Testis (tissue), 2 donors: ENCODE data around the gene ISG15.

Experiments
- CTCF ChIP-seq, 3 experiments: fragments of 450-650 bp in 2 of 3; fragments of 200-600 bp in 1 of 3; sonication (generic) in 1 of 3; IDR thresholded peaks; one replicate each; pipeline ENCODE4 v1.5.1; 2016 to 2019; ENCODE audit warnings: antibody characterized with exemption in 3 of 3, mild to moderate bottlenecking in 2 of 3, moderate library complexity in 1 of 3
- POLR2A ChIP-seq: fragments of 450-650 bp; IDR thresholded peaks from one replicate; pipeline ENCODE4 v1.6.1; 2017; ENCODE audit warnings: antibody characterized with exemption, mild to moderate bottlenecking, moderate library complexity

- peak in 1 of 3 experiments; percentile 25 for TF ChIP-seq CTCF (IDR thresholded peaks at IDR 0.05)
- TF ChIP-seq POLR2A, result no peak
Measured at GRCh38 chr1:1058921-1059493, 45.7 kb downstream of the ISG15 start.
